Fibroblast of gingiva (primary cell): ENCODE data around the gene GBP2.
A peak's percentile ranks its signal among the peaks of the same experiment; 100 is the strongest.
"Not testable (repeated sequence)": the region's sequence is repeated elsewhere in the genome, so short reads cannot be mapped to it uniquely, and the experiment has no call there.

Source experiments
- DNase-seq: peaks from one replicate; pipeline ENCODE4 v3.0.0-alpha.2; 2011; ENCODE audit warnings: low read depth

GBP2 gene

DNA sequence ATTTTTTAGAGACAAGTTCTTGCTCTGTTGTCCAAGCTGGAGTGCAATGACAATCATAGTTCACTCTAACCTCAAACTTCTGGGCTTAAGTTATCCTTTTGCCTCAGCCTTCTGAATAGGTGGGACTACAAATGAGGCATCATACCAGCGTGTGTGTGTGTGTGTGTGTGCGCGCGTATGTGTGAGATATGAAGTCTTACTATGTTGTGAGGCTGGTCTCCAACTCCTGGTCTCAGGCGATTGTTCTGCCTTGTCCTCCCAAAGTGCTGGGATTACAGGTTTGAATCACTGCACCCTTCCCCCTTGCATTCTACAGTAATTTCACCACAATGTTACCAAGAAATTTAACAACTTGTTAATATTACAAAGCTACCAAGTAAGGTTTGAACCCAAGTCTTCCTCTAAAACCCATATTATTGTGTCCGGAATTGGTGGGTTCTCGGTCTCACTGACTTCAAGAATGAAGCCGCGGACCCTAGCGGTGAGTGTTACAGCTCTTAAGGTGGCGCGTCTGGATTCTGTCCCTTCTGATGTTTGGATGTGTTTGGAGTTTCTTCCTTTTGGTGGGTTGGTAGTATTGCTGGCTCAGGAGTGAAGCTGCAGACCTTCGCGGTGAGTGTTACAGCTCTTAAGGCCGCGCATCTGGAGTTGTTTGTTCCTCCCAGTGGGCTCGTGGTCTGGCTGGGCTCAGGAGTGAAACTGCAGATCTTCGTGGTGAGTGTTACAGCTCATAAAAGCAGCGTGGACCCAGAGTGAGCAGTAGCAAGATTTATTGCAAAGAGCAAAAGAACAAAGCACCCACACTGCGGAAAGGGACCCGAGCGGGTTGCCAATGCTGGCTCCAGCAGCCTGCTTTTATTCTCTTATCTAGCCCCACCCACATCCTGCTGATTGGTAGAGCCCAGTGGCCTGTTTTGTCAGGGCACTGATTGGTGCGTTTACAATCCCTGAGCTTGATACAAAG is 970 bp upstream of the GBP2 start:
- DNase-seq, result not testable (repeated sequence)

DNA sequence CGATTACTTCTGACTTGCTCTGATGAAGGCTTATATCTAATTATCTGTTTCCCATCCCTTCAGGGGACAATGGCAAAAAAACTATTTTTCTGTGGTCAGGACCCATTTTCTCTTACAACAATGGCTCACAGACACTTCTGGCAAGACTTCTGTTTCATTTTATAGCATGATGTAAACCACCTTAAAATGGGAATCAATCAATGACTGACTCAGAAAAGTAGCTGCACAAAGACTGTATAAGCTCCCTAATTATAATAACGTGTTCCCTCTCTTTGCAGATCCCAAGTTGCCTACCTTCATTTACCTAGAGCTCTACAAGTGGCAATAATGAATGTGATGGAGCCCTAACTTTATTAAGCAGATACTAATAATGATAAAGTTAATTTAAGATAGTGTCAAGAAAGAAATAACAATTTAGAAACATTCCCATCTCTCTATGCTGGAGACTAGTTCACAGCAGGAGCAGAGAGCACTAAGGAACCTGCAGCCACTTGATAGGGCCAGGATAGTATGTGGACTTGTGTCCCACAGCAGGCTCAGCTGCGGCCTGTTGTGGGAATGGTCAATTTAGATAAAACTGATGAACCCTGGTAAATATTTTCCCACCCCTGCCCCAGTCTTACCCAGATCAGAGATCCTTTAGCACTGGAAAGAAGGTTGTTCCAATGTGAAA is 538 bp downstream of the GBP2 start:
- no peak for DNase-seq

GRCh38 chr1:89121641-89122040 is 4.3 kb downstream of the GBP2 start:
- DNase-seq, result no peak

DNA sequence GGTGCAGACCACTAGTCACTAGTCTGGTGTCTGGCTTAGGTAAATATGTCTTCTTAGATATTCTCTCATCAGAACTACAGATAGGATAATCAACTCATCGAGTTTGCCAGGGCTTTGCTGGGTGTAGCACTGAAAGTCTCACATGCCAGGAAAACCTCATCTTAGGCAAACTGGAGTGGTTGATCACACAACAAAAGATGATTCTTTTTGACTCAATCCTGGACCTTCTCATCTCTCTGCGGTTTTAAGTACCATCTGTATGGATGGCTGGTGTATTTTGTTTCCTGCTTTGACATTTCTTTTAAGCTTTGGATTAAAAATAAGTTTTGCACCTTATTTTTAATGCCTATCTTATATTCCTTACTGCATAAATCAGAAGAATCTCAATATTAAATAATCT is 11.3 kb downstream of the GBP2 start:
- no peak for DNase-seq

GRCh38 chr1:89112871-89113613 is 12.9 kb downstream of the GBP2 start:
- DNase-seq, result no peak

DNA sequence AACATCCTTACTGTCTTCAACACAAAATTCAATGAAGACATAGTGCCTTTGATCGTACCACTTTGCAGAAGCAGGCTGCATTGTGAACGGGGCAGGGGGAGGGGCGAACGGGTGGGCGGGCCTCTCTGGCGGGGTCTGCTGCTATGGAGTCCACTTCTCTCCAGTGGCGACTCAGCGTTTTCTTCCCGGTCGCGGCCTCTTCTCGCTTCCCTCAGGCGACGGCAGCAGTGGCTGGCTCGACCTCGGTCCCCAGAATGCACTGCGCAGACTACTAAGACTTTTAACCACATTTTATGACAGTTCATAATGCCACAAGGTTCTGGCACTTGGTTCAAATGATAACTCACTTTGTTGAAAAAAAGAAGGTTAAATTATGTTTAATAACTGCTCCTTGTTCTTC is 21.2 kb downstream of the GBP2 start:
- no peak for DNase-seq

GRCh38 chr1:89104147-89104546 is 21.8 kb downstream of the GBP2 start:
- DNase-seq, result no peak

DNA sequence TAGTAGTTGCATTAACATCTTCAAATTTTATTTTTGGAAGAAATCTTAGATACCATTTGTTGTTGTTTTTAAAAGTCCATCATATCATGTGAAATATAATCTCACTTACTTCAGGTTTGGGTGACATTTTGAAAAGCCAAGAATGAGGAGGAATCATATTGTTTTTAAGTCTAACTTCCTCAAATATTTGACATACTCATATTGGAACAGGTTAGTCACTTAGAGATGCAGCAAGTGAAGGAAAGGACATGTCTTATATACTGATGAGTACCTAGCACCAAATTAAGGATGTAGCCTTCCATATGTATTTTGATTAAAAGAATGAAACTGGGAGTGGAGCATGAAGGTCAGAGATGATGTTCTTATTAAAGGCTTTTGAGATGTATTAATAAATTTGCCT is 23.9 kb downstream of the GBP2 start:
- DNase-seq, result no peak

DNA sequence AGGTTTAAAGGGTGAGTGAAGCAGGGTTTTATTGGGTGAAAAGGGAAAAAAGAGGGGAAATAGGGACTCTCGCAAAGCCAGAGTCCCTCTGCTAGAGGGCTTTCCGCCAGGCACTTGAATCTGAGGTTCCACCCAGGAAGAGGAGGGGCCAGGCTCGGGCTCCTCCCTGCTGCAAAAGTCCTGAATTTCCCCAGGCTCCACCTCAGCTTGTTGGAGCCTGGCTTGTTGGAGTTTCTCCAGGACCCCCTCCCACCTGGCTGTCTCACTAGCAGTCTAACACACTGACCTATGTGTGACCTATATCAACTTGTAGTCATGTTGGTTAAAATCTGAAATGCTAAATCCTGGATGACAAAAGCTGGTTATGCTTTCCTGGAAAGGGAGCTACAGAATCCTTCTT is 25.5 kb downstream of the GBP2 start:
- DNase-seq, result no peak

DNA sequence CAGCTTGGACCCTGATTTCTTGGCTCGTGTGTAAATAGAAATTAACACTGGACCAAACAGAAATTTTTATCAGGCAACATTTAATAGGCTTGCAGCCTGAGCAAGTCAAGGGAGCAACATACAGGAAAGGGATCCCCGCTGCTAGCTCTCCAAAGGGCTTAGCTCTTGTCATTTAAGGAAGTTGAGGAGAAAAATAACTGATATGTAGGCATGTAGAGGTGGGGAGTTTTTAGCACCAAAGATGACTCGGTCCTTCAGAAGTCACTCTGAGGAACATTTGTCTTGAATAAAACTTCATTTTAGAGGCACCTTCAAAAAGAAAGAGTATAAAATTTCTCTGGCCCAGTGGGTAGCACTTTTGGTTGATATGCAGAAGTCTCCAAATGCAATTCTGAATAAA is 27.1 kb downstream of the GBP2 start:
- DNase-seq, result no peak

GRCh38 chr1:89095737-89096136 is 30.2 kb downstream of the GBP2 start:
- no peak for DNase-seq

DNA sequence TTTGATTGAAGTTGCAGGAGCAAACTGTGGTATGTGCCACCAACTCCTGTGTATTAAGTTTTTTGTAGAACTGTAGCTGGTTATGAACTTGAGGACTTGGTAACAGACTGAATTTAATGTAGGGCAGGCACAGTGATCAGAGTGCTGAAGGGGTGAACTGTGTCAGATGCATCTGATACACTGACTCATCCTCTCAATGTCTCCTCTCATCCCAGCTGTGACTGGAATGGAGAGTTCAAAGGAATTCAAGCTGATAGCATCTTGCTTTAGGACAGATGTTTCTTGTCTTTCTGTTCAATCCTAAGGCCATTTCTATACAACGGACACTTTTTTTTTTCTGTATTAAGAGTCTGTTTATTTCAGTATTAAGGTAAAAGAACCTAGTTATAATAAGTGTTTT is 36.0 kb downstream of the GBP2 start:
- no peak for DNase-seq

GRCh38 chr1:89088572-89088971 is 37.3 kb downstream of the GBP2 start:
- DNase-seq, result no peak

- DNase-seq, result no peak
Measured at GRCh38 chr1:89087241-89087640, 38.7 kb downstream of the GBP2 start.

GRCh38 chr1:89085781-89086180 is 40.1 kb downstream of the GBP2 start:
- DNase-seq, result peak; percentile 51

GRCh38 chr1:89081005-89081404 is 44.9 kb downstream of the GBP2 start:
- DNase-seq, result no peak

GRCh38 chr1:89080068-89080467 is 45.8 kb downstream of the GBP2 start:
- not testable (repeated sequence) for DNase-seq

GRCh38 chr1:89072466-89073065 is 53.3 kb downstream of the GBP2 start:
- DNase-seq, result not testable (repeated sequence)

DNA sequence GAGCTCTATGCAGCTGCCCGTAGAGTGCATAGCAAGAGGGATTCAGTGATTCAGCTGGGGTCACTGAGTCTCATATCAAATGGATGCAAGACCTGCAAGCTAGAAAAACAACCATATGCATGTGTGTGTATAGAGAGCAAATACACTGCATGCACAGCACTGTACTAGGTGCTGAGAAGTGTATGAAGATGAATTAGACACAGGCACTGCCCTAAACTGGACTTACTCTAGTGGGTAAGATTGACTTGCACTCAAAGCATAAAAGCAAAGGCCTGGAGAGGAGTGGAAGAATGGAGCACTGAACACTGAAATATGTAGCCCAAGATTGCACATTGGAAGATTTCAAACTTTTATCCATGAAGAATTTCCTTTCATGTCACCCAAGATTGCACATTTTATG is 55.4 kb downstream of the GBP2 start:
- DNase-seq, result no peak

DNA sequence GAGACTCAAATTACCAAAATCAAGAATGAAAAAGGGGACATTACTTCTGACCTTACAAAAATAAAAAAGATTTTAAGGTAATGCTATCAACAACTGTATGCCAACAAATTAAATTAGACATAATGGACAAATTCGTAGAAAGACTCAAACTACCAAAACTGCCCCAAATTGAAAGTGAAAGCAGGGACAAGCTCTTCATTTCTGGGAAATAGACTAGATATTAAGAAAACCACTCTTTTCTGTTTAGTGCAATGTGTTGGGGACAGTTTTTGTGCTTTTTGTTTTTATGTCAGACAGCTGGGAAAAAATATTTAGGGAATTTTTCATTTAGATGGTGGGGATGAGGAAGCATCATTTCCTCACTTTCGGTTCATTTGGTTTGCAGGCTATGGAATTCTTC is 56.0 kb downstream of the GBP2 start:
- DNase-seq, result no peak

DNA sequence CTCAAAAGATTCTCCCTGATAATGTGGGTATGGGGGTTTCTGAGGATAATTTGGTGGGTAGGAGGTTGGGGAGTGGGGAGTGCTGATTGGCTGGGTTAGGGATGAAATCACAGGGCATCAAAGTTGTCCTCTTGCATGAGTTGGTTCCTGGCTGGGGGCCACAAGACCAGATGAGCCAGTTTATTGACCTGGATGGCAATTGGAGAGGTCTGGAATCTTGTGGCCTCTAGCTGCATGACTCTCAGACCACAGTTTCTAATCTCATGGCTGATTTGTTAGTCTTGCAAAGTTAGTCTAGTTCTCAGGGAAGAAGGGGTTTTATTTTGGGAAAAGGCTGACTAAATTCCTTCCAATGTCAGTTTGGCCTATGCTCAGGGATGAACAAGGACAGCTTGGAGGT is 57.6 kb downstream of the GBP2 start:
- DNase-seq, result no peak
